GM12878 (cell line): ENCODE data around the gene ENOX1. TPM values are rescaled to one million over a fixed set of nuclear protein-coding genes. Genes with fewer than 3 reads are reported as not detected.

ENCODE experiments used
- ATAC-seq: fragments of 200-7000 bp; cut with Tn5 transposase; 3 replicates; pipeline ENCODE4 v1.9.1; 2020; ENCODE audit warnings: mild to moderate bottlenecking, moderate library complexity
- BruUV-seq: library from RNA; stranded (reverse); fragments of 400-500 nt; replicated peaks from 2 replicates; lab custom pipeline; 2021; lab: Mats Ljungman, UMichigan
- CTCF ChIA-PET: fragments of 300-600 bp; sonication (Branson Sonifier 250); formaldehyde crosslinking; extraction: SDS; loops from one replicate; lab custom pipeline; 2021; ENCODE audit warnings: inconsistent platforms; lab: Yijun Ruan, JAX
- POLR2A ChIA-PET: fragments of 350-600 bp; formaldehyde crosslinking; extraction: SDS; loops from one replicate; lab custom pipeline; 2021; ENCODE audit warnings: inconsistent platforms; lab: Charles Lee
- RAD21 ChIA-PET: fragments of 300-600 bp; sonication (Branson Sonifier 250); formaldehyde crosslinking; loops from one replicate; lab custom pipeline; 2023; ENCODE audit warnings: antibody characterized with exemption; ENCODE audit not compliant: unreplicated experiment; lab: Charles Lee
- SMC1A ChIA-PET: fragments of 300-600 bp; sonication (Branson Sonifier 250); formaldehyde crosslinking; loops from one replicate; lab custom pipeline; 2023; ENCODE audit not compliant: unreplicated experiment, uncharacterized antibody; lab: Charles Lee
- DNase-seq: peaks from one replicate; pipeline ENCODE4 v3.0.0-alpha.2; 2011; ENCODE audit warnings: low read depth, low spot score
- FAIRE-seq: peaks from 3 replicates; lab custom pipeline; 2011; peaks lifted over from hg19 to GRCh38; lab: Jason Lieb, UNC
- H2AFZ ChIP-seq: 2 replicates; pipeline ENCODE4 v1.6.0; 2011; ENCODE audit warnings: low read depth, low read length, control low read depth; ENCODE audit not compliant: control insufficient read depth
- H3K27ac ChIP-seq: 2 replicates; pipeline ENCODE4 v1.5.1; 2011; ENCODE audit warnings: control low read depth; ENCODE audit not compliant: control insufficient read depth, insufficient read depth
- H3K27me3 ChIP-seq, 2 experiments: replicated peaks in 1 of 2; 2 replicates each; pipeline versions ENCODE4 v1.6.0 to v1.6.1; 2011; ENCODE audit warnings: low read length in 1 of 2; ENCODE audit not compliant: control insufficient read depth in 2 of 2, insufficient read depth in 2 of 2
- H3K36me3 ChIP-seq, 2 experiments: 2 replicates each; pipeline ENCODE4 v1.5.1; 2011; ENCODE audit warnings: low read length in 1 of 2; ENCODE audit not compliant: control insufficient read depth in 2 of 2, insufficient read depth in 2 of 2
- H3K4me1 ChIP-seq: 2 replicates; pipeline ENCODE4 v1.6.1; 2011; ENCODE audit warnings: mild to moderate bottlenecking, low read length, moderate library complexity, mixed read lengths; ENCODE audit not compliant: control insufficient read depth, insufficient read depth
- H3K4me2 ChIP-seq: 2 replicates; pipeline ENCODE4 v1.6.0; 2011; ENCODE audit warnings: control low read depth; ENCODE audit not compliant: control insufficient read depth, insufficient read depth
- H3K4me3 ChIP-seq: fragments of 200-600 bp; sonication (generic); 2 replicates; pipeline ENCODE4 v1.5.1; 2016
- H3K79me2 ChIP-seq: 2 replicates; pipeline ENCODE4 v1.6.0; 2011; ENCODE audit warnings: low read length; ENCODE audit not compliant: control insufficient read depth, insufficient read depth
- H3K9ac ChIP-seq: 2 replicates; pipeline ENCODE4 v1.8.0; 2011; ENCODE audit warnings: low read length, control low read depth, mixed read lengths; ENCODE audit not compliant: control insufficient read depth, insufficient read depth
- H3K9me3 ChIP-seq: replicated peaks from 3 replicates; pipeline ENCODE4 v1.5.1; 2011; ENCODE audit warnings: mild to moderate bottlenecking, low read length; ENCODE audit not compliant: control insufficient read depth, insufficient read depth
- H4K20me1 ChIP-seq: 2 replicates; pipeline ENCODE4 v1.6.0; 2011; ENCODE audit not compliant: control insufficient read depth, insufficient read depth
- KDM1A ChIP-seq: fragments of 200-600 bp; sonication (generic); IDR thresholded peaks from 2 replicates; pipeline ENCODE4 v1.6.1; 2016; ENCODE audit warnings: borderline replicate concordance
- RBBP5 ChIP-seq: fragments of 200-600 bp; sonication (generic); conservative IDR thresholded peaks from 2 replicates; pipeline ENCODE4 v1.6.1; 2016
- SMAD1 ChIP-seq: fragments of 450-650 bp; IDR thresholded peaks from 2 replicates; pipeline ENCODE4 v1.6.1; 2018; ENCODE audit warnings: mild to moderate bottlenecking, low read depth; ENCODE audit not compliant: partially characterized antibody
- SREBF2 ChIP-seq: IDR thresholded peaks from 2 replicates; pipeline ENCODE4 v1.6.1; 2012; ENCODE audit warnings: mild to moderate bottlenecking, low read length
- TCF12 ChIP-seq: IDR thresholded peaks from 2 replicates; pipeline ENCODE4 v1.6.1; 2011; ENCODE audit warnings: low read depth, mild to moderate bottlenecking, low read length
- WGBS: methylation state at CpG from one replicate; pipeline ENCODE4 v1.1.6; 2016; ENCODE audit warnings: low lambda C conversion rate; ENCODE audit not compliant: insufficient replicate concordance, insufficient coverage; ENCODE audit errors: missing lambda C conversion rate; 5-methylcytosine and 5-hydroxymethylcytosine counted together
- in situ Hi-C: fragments of 300-500 bp; cut with MboI; formaldehyde crosslinking; loops from 9 replicates; pipeline ENCODE4 v1.14.3; 2018; ENCODE audit warnings: mixed read lengths
- intact Hi-C: fragments of 100-400 bp; cut with micrococcal nuclease; formaldehyde crosslinking; loops from one replicate; pipeline ENCODE4 v1.14.2; 2022; ENCODE audit not compliant: unreplicated experiment
- polyA plus RNA-seq, 11 experiments: library from polyadenylated mRNA; depleted of rRNA in 4 of 11; unstranded in 6 of 11; stranded (reverse) in 5 of 11; fragments of >200 nt; fragmentation: Nextera tagmentation in 4 of 11; fragmentation: Illumina TruSeq in 1 of 11; extraction: Ambion mirVana in 4 of 11; extraction: Trizol in 1 of 11; gene quantifications; 1 replicate in 1 of 11; 2 replicates in 10 of 11; pipeline versions ENCODE4 v1.2.1 to v1.2.3, GENCODE V29; 2011 to 2016; ENCODE audit warnings: inconsistent platforms in 2 of 11, missing spikeins in 2 of 11, low read depth in 1 of 11
- total RNA-seq, 4 experiments: library from RNA; depleted of rRNA in 3 of 4; stranded (reverse); fragments of >200 nt in 3 of 4; fragmentation: Illumina TruSeq in 1 of 4; extraction: Trizol in 1 of 4; gene quantifications; 2 replicates each; pipeline versions ENCODE4 v1.2.1 to v1.2.3, GENCODE V29; 2013 to 2021
- TF ChIP-seq, protein P1 (sequence below): fragments of 450-650 bp; IDR thresholded peaks from 2 replicates; pipeline ENCODE4 v1.6.1; 2017; ENCODE audit warnings: mild to moderate bottlenecking, low read depth, inconsistent platforms; ENCODE audit not compliant: poor library complexity, severe bottlenecking
- TF ChIP-seq, protein P2 (sequence below): fragments of 450-650 bp; IDR thresholded peaks from 2 replicates; pipeline ENCODE4 v1.6.1; 2017; ENCODE audit warnings: mild to moderate bottlenecking, moderate library complexity

The ENOX1 gene
- total and polyA plus RNA-seq, 10 of the 15 experiments (the other 5 are each of a cell fraction or from before 2014, with no cell fraction given): 0.11 to 0.26 (median 0.15) TPM

DNA sequence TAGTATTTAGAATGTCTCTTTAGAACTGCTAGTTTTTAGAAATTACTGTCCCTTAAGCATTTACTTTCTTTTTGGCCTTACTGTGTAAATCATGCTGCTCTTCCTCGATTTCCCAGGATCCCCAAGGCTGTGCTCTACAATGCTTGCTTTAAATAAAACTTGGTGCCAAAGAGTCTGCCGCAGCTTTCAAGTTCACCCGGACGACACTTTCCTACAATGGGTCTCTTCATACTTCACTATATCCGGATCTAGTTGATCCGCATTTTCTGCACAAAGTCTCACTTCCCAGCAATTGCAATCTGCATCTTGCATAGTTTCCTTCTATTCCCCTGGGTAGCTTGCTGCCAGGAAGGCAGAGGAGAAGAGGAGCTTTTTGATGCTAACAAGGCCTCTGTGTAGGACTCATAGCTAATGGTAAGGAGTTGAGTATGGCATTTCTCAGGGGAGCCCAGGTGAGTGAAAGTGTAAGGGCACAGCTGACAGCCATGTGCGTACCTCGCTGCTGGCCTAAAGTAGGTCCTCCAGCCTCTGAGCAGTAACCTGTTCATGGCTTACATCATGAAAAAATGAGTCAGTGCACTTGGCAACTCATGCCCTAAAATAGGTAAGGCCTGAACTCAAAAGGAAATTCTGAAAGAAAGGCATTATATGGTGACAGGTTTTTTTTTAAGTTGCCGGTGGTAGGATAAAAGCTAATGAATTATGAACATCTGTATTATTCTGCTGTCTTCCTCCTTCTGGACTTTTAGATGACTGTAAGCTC, 101.6 kb downstream of the ENOX1 start:
- FAIRE-seq: no peak
- intact Hi-C loops: no loop called here
- ChIA-PET CTCF (no interaction called here), POLR2A (no interaction called here), RAD21 (no interaction called here), SMC1A (interaction anchor here (0.7 to 1.9 kb wide), 5 partner anchors 10 to 20 kb away, joined by 3 to 7 read pairs (median 4); no protein-coding TSS in a partner anchor)
- no peak overlapping the region for H3K27ac ChIP-seq
- BruUV-seq: no TSS peak
- no peaks in the 10 kb centered on the region for H3K27me3 ChIP-seq
- H3K79me2 ChIP-seq: no peaks in the 10 kb centered on the region
- no peak for DNase-seq
- no peak overlapping the region for H2AFZ ChIP-seq
- H3K4me3 ChIP-seq: no peak overlapping the region
- TF ChIP-seq RBBP5 (no peak), KDM1A (no peak), TCF12 (no peak), SMAD1 (no peak), SREBF2 (no peak)
- TF ChIP-seq, protein P1, sequence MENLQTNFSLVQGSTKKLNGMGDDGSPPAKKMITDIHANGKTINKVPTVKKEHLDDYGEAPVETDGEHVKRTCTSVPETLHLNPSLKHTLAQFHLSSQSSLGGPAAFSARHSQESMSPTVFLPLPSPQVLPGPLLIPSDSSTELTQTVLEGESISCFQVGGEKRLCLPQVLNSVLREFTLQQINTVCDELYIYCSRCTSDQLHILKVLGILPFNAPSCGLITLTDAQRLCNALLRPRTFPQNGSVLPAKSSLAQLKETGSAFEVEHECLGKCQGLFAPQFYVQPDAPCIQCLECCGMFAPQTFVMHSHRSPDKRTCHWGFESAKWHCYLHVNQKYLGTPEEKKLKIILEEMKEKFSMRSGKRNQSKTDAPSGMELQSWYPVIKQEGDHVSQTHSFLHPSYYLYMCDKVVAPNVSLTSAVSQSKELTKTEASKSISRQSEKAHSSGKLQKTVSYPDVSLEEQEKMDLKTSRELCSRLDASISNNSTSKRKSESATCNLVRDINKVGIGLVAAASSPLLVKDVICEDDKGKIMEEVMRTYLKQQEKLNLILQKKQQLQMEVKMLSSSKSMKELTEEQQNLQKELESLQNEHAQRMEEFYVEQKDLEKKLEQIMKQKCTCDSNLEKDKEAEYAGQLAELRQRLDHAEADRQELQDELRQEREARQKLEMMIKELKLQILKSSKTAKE: no peak
- TF ChIP-seq, protein P2, sequence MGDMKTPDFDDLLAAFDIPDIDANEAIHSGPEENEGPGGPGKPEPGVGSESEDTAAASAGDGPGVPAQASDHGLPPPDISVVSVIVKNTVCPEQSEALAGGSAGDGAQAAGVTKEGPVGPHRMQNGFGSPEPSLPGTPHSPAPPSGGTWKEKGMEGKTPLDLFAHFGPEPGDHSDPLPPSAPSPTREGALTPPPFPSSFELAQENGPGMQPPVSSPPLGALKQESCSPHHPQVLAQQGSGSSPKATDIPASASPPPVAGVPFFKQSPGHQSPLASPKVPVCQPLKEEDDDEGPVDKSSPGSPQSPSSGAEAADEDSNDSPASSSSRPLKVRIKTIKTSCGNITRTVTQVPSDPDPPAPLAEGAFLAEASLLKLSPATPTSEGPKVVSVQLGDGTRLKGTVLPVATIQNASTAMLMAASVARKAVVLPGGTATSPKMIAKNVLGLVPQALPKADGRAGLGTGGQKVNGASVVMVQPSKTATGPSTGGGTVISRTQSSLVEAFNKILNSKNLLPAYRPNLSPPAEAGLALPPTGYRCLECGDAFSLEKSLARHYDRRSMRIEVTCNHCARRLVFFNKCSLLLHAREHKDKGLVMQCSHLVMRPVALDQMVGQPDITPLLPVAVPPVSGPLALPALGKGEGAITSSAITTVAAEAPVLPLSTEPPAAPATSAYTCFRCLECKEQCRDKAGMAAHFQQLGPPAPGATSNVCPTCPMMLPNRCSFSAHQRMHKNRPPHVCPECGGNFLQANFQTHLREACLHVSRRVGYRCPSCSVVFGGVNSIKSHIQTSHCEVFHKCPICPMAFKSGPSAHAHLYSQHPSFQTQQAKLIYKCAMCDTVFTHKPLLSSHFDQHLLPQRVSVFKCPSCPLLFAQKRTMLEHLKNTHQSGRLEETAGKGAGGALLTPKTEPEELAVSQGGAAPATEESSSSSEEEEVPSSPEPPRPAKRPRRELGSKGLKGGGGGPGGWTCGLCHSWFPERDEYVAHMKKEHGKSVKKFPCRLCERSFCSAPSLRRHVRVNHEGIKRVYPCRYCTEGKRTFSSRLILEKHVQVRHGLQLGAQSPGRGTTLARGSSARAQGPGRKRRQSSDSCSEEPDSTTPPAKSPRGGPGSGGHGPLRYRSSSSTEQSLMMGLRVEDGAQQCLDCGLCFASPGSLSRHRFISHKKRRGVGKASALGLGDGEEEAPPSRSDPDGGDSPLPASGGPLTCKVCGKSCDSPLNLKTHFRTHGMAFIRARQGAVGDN: no peak
- no peak for ATAC-seq
- in situ Hi-C loops: no loop called here
- H3K9ac ChIP-seq: no peak overlapping the region
- H3K4me1 ChIP-seq: no peaks in the 10 kb centered on the region
- no peaks in the 10 kb centered on the region for H3K9me3 ChIP-seq
- no peaks in the 10 kb centered on the region for H3K36me3 ChIP-seq
- 61% methylated on average over 9 of the region's 9 CpGs for WGBS
- H3K4me2 ChIP-seq: no peak overlapping the region
- H4K20me1 ChIP-seq: no peaks in the 10 kb centered on the region
